GM20000 (cell line): ENCODE results near the gene SLC18A3.

Source experiments
- DNase-seq: peaks from one replicate; pipeline ENCODE4 v3.0.0; 2012; ENCODE audit warnings: low spot score
- TF ChIP-seq, protein P1 (sequence below): IDR thresholded peaks from 2 replicates; pipeline ENCODE4 v1.5.1; 2012; ENCODE audit warnings: mild to moderate bottlenecking, control low read depth; ENCODE audit errors: extremely low read depth, missing control alignments

The SLC18A3 gene

DNA sequence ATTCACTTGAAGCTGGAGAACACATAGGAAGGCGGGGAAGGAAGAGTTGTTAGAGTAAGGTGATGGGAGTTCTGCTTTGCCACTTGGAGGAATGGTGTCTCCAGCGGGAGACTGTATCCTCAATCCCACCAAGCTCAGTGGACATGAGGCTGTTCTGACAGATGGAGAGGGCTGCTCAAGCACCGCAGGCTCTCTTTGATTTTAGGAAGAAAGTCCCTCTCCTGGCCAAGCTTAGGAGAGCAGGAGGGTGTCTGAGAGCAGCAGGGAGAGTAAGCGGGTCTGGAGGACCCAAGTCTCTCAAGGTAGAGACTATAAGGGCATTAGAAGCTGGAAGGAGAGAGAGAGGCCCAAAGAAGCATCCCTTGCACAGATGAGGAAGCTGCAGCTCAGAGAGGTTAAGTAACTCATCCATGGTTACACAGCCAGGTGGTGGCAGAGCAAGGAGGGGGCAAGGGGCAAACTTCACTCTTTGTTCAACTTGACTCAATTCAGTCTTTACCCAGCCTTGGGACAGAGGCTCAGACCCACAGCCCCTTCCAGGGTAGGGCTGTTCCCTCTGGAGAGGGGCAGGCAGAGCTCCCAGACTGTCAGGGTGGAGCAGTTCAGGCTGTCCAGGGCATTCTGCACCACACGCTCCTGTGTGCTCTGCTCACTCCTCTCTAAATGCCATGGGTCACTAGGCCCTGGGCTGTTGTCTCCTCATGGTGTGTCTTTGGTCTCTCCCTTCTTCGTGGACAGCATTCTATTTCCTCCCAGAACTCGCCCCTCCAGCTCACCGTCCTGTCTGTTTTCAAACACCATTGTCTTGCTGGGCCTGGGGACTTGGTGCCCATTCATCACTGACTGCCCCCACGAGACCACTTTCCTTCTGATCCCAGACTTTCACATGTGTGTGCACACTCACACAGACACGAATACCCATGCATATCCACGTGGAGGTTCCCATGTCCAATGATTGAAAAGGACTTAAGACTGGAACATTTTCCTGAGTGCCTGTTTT is 12.6 kb downstream of the SLC18A3 start:
- TF ChIP-seq, protein P1, sequence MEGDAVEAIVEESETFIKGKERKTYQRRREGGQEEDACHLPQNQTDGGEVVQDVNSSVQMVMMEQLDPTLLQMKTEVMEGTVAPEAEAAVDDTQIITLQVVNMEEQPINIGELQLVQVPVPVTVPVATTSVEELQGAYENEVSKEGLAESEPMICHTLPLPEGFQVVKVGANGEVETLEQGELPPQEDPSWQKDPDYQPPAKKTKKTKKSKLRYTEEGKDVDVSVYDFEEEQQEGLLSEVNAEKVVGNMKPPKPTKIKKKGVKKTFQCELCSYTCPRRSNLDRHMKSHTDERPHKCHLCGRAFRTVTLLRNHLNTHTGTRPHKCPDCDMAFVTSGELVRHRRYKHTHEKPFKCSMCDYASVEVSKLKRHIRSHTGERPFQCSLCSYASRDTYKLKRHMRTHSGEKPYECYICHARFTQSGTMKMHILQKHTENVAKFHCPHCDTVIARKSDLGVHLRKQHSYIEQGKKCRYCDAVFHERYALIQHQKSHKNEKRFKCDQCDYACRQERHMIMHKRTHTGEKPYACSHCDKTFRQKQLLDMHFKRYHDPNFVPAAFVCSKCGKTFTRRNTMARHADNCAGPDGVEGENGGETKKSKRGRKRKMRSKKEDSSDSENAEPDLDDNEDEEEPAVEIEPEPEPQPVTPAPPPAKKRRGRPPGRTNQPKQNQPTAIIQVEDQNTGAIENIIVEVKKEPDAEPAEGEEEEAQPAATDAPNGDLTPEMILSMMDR = no peak
- DNase-seq = no peak

DNA sequence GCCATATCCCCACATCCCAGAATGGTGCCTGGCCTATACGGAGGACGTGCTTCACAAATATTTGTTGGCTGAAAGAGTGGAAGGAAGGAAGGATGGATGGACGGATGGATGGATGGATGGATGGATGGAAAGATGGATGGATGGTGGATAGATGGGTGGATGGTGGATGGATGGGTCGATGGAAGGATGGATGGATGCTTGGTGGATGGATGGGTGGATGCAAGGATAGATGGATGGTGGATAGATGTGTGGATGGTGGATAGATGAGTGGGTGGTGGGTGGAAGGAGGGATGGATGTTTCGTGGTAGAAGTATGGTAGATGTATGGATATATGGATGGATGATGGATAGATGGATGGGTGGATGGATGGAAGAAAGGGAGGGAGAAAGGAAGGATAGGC is 14.5 kb downstream of the SLC18A3 start:
- TF ChIP-seq, protein P1 = no peak
- no peak for DNase-seq

- no peak for DNase-seq
- TF ChIP-seq, protein P1 = no peak
Measured at GRCh38 chr10:49625411-49625810, 15.3 kb downstream of the SLC18A3 start.

DNA sequence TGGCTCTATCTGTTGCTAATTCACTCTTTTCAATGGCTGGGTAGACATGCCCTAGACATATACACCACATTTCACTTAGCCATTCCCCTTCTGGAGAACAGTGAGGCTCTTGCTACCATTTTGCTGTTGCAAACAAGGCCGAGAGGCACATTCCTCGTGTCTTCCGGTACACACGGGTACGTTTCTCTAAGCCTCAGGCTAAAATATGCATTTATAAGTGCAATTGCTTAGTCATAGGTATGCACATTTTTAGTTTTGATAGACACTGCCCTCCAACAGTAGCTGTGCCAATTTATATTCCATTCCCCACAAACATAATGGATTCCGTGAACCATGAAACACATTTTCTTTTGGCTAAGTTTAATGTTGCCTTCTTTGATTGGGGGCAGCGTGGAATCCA is 16.9 kb downstream of the SLC18A3 start:
- DNase-seq = no peak
- TF ChIP-seq, protein P1 = no peak

GRCh38 chr10:49627644-49628247 is 17.6 kb downstream of the SLC18A3 start:
- TF ChIP-seq, protein P1 = no peak
- no peak for DNase-seq

DNA sequence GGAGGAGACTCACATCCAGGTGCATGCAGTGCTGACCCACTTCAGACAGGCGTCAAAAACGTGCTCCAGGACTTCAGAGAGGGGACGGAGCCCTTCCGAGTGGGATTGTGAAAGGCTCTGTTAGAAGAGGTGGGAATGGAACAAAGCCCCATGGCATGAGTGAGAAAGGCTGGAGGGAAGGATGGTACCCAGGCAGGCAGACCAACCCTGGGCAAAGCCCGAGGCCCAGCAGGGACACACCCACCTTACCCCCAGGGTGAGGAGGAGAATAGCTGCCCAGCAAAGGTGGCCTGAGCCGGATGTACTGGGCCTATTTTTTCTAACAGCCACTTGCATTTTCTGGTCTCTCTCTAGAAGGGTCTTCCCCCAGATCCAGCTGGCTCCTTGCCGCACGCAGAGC is 18.5 kb downstream of the SLC18A3 start:
- no peak for DNase-seq
- TF ChIP-seq, protein P1 = no peak

DNA sequence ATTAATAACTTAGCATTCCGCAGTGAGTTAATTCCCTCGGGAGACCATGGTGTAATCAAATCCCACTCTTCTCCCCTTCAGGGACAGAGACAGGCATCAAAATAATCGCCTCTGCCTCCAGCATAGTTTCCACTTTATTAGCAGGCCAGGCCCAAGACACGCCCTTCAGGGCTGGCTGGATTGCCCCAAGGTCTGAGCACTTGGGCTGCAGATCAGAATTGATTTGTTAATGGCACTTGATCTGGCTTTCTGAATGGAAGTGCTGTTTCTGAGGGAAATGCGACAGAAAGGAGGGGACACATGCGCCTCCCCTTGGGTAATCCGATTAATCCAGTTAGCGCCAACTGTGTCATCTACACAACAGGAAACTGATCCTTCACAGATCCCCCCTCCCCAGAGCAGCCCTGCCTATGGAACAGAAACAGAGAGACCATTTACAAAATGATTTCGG is 19.3 kb downstream of the SLC18A3 start:
- TF ChIP-seq, protein P1 = no peak
- no peak for DNase-seq
